GM12878 (cell line): ENCODE data around the gene FBXL7. TPM values are rescaled to one million over a fixed set of nuclear protein-coding genes. Genes with fewer than 3 reads are reported as not detected.

Experiments
- ATAC-seq: fragments of 200-7000 bp; cut with Tn5 transposase; 3 replicates; pipeline ENCODE4 v1.9.1; 2020; ENCODE audit warnings: mild to moderate bottlenecking, moderate library complexity
- BruUV-seq: library from RNA; stranded (reverse); fragments of 400-500 nt; replicated peaks from 2 replicates; lab custom pipeline; 2021; lab: Mats Ljungman, UMichigan
- CTCF ChIA-PET: fragments of 300-600 bp; sonication (Branson Sonifier 250); formaldehyde crosslinking; extraction: SDS; loops from one replicate; lab custom pipeline; 2021; ENCODE audit warnings: inconsistent platforms; lab: Yijun Ruan, JAX
- POLR2A ChIA-PET: fragments of 350-600 bp; formaldehyde crosslinking; extraction: SDS; loops from one replicate; lab custom pipeline; 2021; ENCODE audit warnings: inconsistent platforms; lab: Charles Lee
- RAD21 ChIA-PET: fragments of 300-600 bp; sonication (Branson Sonifier 250); formaldehyde crosslinking; loops from one replicate; lab custom pipeline; 2023; ENCODE audit warnings: antibody characterized with exemption; ENCODE audit not compliant: unreplicated experiment; lab: Charles Lee
- SMC1A ChIA-PET: fragments of 300-600 bp; sonication (Branson Sonifier 250); formaldehyde crosslinking; loops from one replicate; lab custom pipeline; 2023; ENCODE audit not compliant: unreplicated experiment, uncharacterized antibody; lab: Charles Lee
- DNase-seq: peaks from one replicate; pipeline ENCODE4 v3.0.0-alpha.2; 2011; ENCODE audit warnings: low read depth, low spot score
- FAIRE-seq: peaks from 3 replicates; lab custom pipeline; 2011; peaks lifted over from hg19 to GRCh38; lab: Jason Lieb, UNC
- H2AFZ ChIP-seq: 2 replicates; pipeline ENCODE4 v1.6.0; 2011; ENCODE audit warnings: low read depth, low read length, control low read depth; ENCODE audit not compliant: control insufficient read depth
- H3K27ac ChIP-seq: 2 replicates; pipeline ENCODE4 v1.5.1; 2011; ENCODE audit warnings: control low read depth; ENCODE audit not compliant: control insufficient read depth, insufficient read depth
- H3K27me3 ChIP-seq, 2 experiments: replicated peaks in 1 of 2; 2 replicates each; pipeline versions ENCODE4 v1.6.0 to v1.6.1; 2011; ENCODE audit warnings: low read length in 1 of 2; ENCODE audit not compliant: control insufficient read depth in 2 of 2, insufficient read depth in 2 of 2
- H3K36me3 ChIP-seq, 2 experiments: 2 replicates each; pipeline ENCODE4 v1.5.1; 2011; ENCODE audit warnings: low read length in 1 of 2; ENCODE audit not compliant: control insufficient read depth in 2 of 2, insufficient read depth in 2 of 2
- H3K4me1 ChIP-seq: 2 replicates; pipeline ENCODE4 v1.6.1; 2011; ENCODE audit warnings: mild to moderate bottlenecking, low read length, moderate library complexity, mixed read lengths; ENCODE audit not compliant: control insufficient read depth, insufficient read depth
- H3K4me2 ChIP-seq: 2 replicates; pipeline ENCODE4 v1.6.0; 2011; ENCODE audit warnings: control low read depth; ENCODE audit not compliant: control insufficient read depth, insufficient read depth
- H3K4me3 ChIP-seq: fragments of 200-600 bp; sonication (generic); 2 replicates; pipeline ENCODE4 v1.5.1; 2016
- H3K79me2 ChIP-seq: 2 replicates; pipeline ENCODE4 v1.6.0; 2011; ENCODE audit warnings: low read length; ENCODE audit not compliant: control insufficient read depth, insufficient read depth
- H3K9ac ChIP-seq: 2 replicates; pipeline ENCODE4 v1.8.0; 2011; ENCODE audit warnings: low read length, control low read depth, mixed read lengths; ENCODE audit not compliant: control insufficient read depth, insufficient read depth
- H3K9me3 ChIP-seq: replicated peaks from 3 replicates; pipeline ENCODE4 v1.5.1; 2011; ENCODE audit warnings: mild to moderate bottlenecking, low read length; ENCODE audit not compliant: control insufficient read depth, insufficient read depth
- H4K20me1 ChIP-seq: 2 replicates; pipeline ENCODE4 v1.6.0; 2011; ENCODE audit not compliant: control insufficient read depth, insufficient read depth
- BACH1 ChIP-seq: fragments of 450-650 bp; IDR thresholded peaks from 2 replicates; pipeline ENCODE4 v1.6.1; 2017; ENCODE audit warnings: mild to moderate bottlenecking, borderline replicate concordance
- CBX3 ChIP-seq: fragments of 200-600 bp; sonication (generic); IDR thresholded peaks from 2 replicates; pipeline ENCODE4 v1.6.1; 2016; ENCODE audit warnings: low read depth, borderline replicate concordance
- KLF5 ChIP-seq: fragments of 450-650 bp; IDR thresholded peaks from 2 replicates; pipeline ENCODE4 v1.6.1; 2014; ENCODE audit warnings: mild to moderate bottlenecking; ENCODE audit not compliant: partially characterized antibody
- MYB ChIP-seq: fragments of 150-350 bp; IDR thresholded peaks from 2 replicates; pipeline ENCODE4 v1.6.1; 2014; ENCODE audit warnings: mild to moderate bottlenecking, low read depth, low read length, borderline replicate concordance
- NFIC ChIP-seq: IDR thresholded peaks from 2 replicates; pipeline ENCODE4 v1.6.1; 2012; ENCODE audit warnings: low read depth, mild to moderate bottlenecking, inconsistent platforms, low read length, moderate library complexity
- NR2C1 ChIP-seq: fragments of 450-650 bp; IDR thresholded peaks from 2 replicates; pipeline ENCODE4 v1.6.1; 2017; ENCODE audit warnings: antibody characterized with exemption, mild to moderate bottlenecking, moderate library complexity
- TAF1 ChIP-seq: IDR thresholded peaks from 2 replicates; pipeline ENCODE4 v1.6.1; 2011; ENCODE audit warnings: mild to moderate bottlenecking, low read depth, low read length, borderline replicate concordance
- WRNIP1 ChIP-seq: IDR thresholded peaks from 2 replicates; pipeline ENCODE4 v1.6.1; 2011; ENCODE audit warnings: low read depth, low read length, improper control_type of control experiment, borderline replicate concordance
- WGBS: methylation state at CpG from one replicate; pipeline ENCODE4 v1.1.6; 2016; ENCODE audit warnings: low lambda C conversion rate; ENCODE audit not compliant: insufficient replicate concordance, insufficient coverage; ENCODE audit errors: missing lambda C conversion rate; 5-methylcytosine and 5-hydroxymethylcytosine counted together
- in situ Hi-C: fragments of 300-500 bp; cut with MboI; formaldehyde crosslinking; loops from 9 replicates; pipeline ENCODE4 v1.14.3; 2018; ENCODE audit warnings: mixed read lengths
- intact Hi-C: fragments of 100-400 bp; cut with micrococcal nuclease; formaldehyde crosslinking; loops from one replicate; pipeline ENCODE4 v1.14.2; 2022; ENCODE audit not compliant: unreplicated experiment
- polyA plus RNA-seq, 11 experiments: library from polyadenylated mRNA; depleted of rRNA in 4 of 11; unstranded in 6 of 11; stranded (reverse) in 5 of 11; fragments of >200 nt; fragmentation: Nextera tagmentation in 4 of 11; fragmentation: Illumina TruSeq in 1 of 11; extraction: Ambion mirVana in 4 of 11; extraction: Trizol in 1 of 11; gene quantifications; 1 replicate in 1 of 11; 2 replicates in 10 of 11; pipeline versions ENCODE4 v1.2.1 to v1.2.3, GENCODE V29; 2011 to 2016; ENCODE audit warnings: inconsistent platforms in 2 of 11, missing spikeins in 2 of 11, low read depth in 1 of 11
- total RNA-seq, 4 experiments: library from RNA; depleted of rRNA in 3 of 4; stranded (reverse); fragments of >200 nt in 3 of 4; fragmentation: Illumina TruSeq in 1 of 4; extraction: Trizol in 1 of 4; gene quantifications; 2 replicates each; pipeline versions ENCODE4 v1.2.1 to v1.2.3, GENCODE V29; 2013 to 2021
- TF ChIP-seq, protein P1 (sequence below): fragments of 450-650 bp; IDR thresholded peaks from 2 replicates; pipeline ENCODE4 v1.6.1; 2017; ENCODE audit warnings: mild to moderate bottlenecking, moderate library complexity
- TF ChIP-seq, protein P2 (sequence below): IDR thresholded peaks from 2 replicates; pipeline ENCODE4 v1.6.1; 2011; ENCODE audit warnings: low read depth, low read length, improper control_type of control experiment, borderline replicate concordance

The FBXL7 gene
- total and polyA plus RNA-seq, 10 of the 15 experiments (the other 5 are each of a cell fraction or from before 2014, with no cell fraction given) = 0.03 to 0.44 (median 0.16) TPM

DNA sequence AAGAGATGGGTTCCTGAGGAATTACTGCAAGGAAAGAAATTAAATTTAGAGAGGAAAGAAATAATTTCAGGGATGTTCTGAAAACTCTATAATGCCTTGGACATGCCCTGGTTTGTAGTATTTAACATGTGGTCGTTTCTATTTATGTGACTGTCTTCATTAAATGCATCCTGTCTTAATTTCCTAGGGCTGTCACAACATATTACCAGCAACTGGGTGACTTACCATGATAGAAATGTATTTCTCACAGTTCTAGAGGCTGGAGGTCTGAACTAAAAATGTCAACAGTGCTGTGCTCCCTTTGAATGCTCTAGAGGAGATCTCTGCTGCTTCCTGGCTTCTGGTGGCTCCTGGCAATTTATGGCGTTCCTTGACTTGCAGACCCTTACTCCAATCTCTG, 287.7 kb downstream of the FBXL7 start:
- Histone ChIP-seq H3K9ac (no peak overlapping the region), H3K36me3 (no peaks in the 10 kb centered on the region), H2AFZ (no peak overlapping the region), H3K4me2 (no peak overlapping the region), H3K4me1 (no peaks in the 10 kb centered on the region), H3K9me3 (no peaks in the 10 kb centered on the region), H3K79me2 (no peaks in the 10 kb centered on the region), H4K20me1 (no peaks in the 10 kb centered on the region), H3K27ac (no peak overlapping the region), H3K27me3 (no peaks in the 10 kb centered on the region; a peak in 1 of 4 replicates)
- no peak for FAIRE-seq
- BruUV-seq = no TSS peak
- ChIA-PET CTCF (no interaction called here), RAD21 (no interaction called here), POLR2A (no interaction called here), SMC1A (no interaction called here)
- in situ Hi-C loops (no loop called here), intact Hi-C loops (no loop called here)
- DNase-seq = no peak
- 3% methylated on average over 2 of the region's 2 CpGs for WGBS
- no peak for ATAC-seq
- TF ChIP-seq TAF1 (no peak), WRNIP1 (no peak), MYB (no peak), NR2C1 (no peak)
- TF ChIP-seq, all 136 proteins: peak for 0
- H3K4me3 ChIP-seq = no peak overlapping the region

DNA sequence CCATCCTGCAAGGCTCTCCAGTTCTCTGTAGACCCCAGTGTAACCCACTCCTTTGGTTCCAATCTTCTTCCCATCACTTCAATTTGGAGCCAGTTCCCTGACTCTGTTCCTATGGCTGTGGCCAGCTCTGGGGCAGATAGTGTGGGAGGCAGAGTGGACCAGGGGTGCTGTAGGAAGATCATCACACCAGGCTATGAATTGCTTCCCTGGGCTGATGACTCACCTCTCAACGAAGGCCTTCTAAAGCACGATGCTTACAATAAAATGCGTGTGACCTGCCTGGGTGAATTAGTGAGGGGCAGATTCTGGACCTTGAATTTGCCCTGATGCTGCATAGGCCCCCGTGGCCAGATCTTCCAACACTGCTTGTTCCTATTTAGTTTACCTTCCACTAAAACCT, 289.7 kb downstream of the FBXL7 start:
- CTCF ChIA-PET = interaction anchor here (1.3 kb wide), 1 partner anchor 406 kb away, joined by 4 read pairs; no protein-coding TSS in a partner anchor
- Histone ChIP-seq H3K4me3 (no peak overlapping the region), H3K9ac (no peak overlapping the region), H4K20me1 (no peaks in the 10 kb centered on the region), H2AFZ (no peak overlapping the region), H3K27me3 (no peaks in the 10 kb centered on the region; a peak in 1 of 4 replicates), H3K4me2 (no peak overlapping the region), H3K79me2 (no peaks in the 10 kb centered on the region), H3K4me1 (no peaks in the 10 kb centered on the region), H3K9me3 (no peaks in the 10 kb centered on the region), H3K27ac (no peak overlapping the region), H3K36me3 (no peaks in the 10 kb centered on the region)
- ATAC-seq = no peak
- no peak for DNase-seq
- SMC1A ChIA-PET = no interaction called here
- intact Hi-C loops = no loop called here
- POLR2A ChIA-PET = no interaction called here
- no TSS peak for BruUV-seq
- RAD21 ChIA-PET = no interaction called here
- 2% methylated on average over 4 of the region's 4 CpGs for WGBS
- in situ Hi-C loops = no loop called here
- no peak for FAIRE-seq
- TF ChIP-seq, protein P1, sequence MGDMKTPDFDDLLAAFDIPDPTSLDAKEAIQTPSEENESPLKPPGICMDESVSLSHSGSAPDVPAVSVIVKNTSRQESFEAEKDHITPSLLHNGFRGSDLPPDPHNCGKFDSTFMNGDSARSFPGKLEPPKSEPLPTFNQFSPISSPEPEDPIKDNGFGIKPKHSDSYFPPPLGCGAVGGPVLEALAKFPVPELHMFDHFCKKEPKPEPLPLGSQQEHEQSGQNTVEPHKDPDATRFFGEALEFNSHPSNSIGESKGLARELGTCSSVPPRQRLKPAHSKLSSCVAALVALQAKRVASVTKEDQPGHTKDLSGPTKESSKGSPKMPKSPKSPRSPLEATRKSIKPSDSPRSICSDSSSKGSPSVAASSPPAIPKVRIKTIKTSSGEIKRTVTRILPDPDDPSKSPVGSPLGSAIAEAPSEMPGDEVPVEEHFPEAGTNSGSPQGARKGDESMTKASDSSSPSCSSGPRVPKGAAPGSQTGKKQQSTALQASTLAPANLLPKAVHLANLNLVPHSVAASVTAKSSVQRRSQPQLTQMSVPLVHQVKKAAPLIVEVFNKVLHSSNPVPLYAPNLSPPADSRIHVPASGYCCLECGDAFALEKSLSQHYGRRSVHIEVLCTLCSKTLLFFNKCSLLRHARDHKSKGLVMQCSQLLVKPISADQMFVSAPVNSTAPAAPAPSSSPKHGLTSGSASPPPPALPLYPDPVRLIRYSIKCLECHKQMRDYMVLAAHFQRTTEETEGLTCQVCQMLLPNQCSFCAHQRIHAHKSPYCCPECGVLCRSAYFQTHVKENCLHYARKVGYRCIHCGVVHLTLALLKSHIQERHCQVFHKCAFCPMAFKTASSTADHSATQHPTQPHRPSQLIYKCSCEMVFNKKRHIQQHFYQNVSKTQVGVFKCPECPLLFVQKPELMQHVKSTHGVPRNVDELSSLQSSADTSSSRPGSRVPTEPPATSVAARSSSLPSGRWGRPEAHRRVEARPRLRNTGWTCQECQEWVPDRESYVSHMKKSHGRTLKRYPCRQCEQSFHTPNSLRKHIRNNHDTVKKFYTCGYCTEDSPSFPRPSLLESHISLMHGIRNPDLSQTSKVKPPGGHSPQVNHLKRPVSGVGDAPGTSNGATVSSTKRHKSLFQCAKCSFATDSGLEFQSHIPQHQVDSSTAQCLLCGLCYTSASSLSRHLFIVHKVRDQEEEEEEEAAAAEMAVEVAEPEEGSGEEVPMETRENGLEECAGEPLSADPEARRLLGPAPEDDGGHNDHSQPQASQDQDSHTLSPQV = no peak
- no peak for TF ChIP-seq NFIC
- TF ChIP-seq, protein P2, sequence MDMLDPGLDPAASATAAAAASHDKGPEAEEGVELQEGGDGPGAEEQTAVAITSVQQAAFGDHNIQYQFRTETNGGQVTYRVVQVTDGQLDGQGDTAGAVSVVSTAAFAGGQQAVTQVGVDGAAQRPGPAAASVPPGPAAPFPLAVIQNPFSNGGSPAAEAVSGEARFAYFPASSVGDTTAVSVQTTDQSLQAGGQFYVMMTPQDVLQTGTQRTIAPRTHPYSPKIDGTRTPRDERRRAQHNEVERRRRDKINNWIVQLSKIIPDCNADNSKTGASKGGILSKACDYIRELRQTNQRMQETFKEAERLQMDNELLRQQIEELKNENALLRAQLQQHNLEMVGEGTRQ = no peak
- no peak for TF ChIP-seq CBX3
- TF ChIP-seq BACH1 = no peak
- no peak for TF ChIP-seq KLF5
